Aorta (tissue), 5 donors: Measurements from ENCODE around the gene ARHGAP26. TPM values are rescaled to one million over a fixed set of nuclear protein-coding genes. Genes with fewer than 3 reads are reported as not detected.

Source experiments
- ATAC-seq: fragments of 200-7000 bp; cut with Tn5 transposase; one replicate; pipeline ENCODE4 v1.9.1; 2022; ENCODE audit warnings: moderate library complexity; ENCODE audit not compliant: low FRiP score
- DNase-seq, 2 donors: peaks; one replicate each; pipeline ENCODE4 v3.0.0-alpha.2; 2020
- H3K27ac ChIP-seq, 2 donors: one replicate each; pipeline ENCODE4 v1.5.1; 2013; ENCODE audit warnings: low read length in 2 of 2, mild to moderate bottlenecking in 2 of 2, moderate library complexity in 2 of 2, control low read depth in 1 of 2, inconsistent platforms in 1 of 2, low read depth in 1 of 2
- H3K27me3 ChIP-seq, 2 donors: one replicate each; pipeline ENCODE4 v1.6.1; 2013; ENCODE audit warnings: control low read depth in 1 of 2, low read length in 1 of 2, mild to moderate bottlenecking in 1 of 2, moderate library complexity in 1 of 2; ENCODE audit not compliant: insufficient read depth in 2 of 2, control insufficient read depth in 1 of 2
- H3K36me3 ChIP-seq, 2 donors: one replicate each; pipeline ENCODE4 v1.6.1; 2013; ENCODE audit warnings: control low read depth in 1 of 2, low read length in 1 of 2, mild to moderate bottlenecking in 1 of 2; ENCODE audit not compliant: insufficient read depth in 2 of 2, control insufficient read depth in 1 of 2
- H3K4me1 ChIP-seq, 2 donors: one replicate each; pipeline ENCODE4 v1.6.1; 2013; ENCODE audit warnings: low read length in 2 of 2, control low read depth in 1 of 2, mild to moderate bottlenecking in 1 of 2, moderate library complexity in 1 of 2; ENCODE audit not compliant: insufficient read depth in 2 of 2, control insufficient read depth in 1 of 2
- H3K4me3 ChIP-seq, 2 donors: one replicate each; pipeline ENCODE4 v1.5.1; 2013; ENCODE audit warnings: low read length in 2 of 2, control low read depth in 1 of 2, mild to moderate bottlenecking in 1 of 2
- H3K9me3 ChIP-seq: one replicate; pipeline ENCODE4 v1.6.1; 2013; ENCODE audit warnings: mild to moderate bottlenecking, low read length; ENCODE audit not compliant: control insufficient read depth
- WGBS, 2 donors: extraction: QIAGEN DNeasy Blood & Tissue Kit; methylation state at CpG; one replicate each; pipeline ENCODE4 v1.1.7; 2013; 5-methylcytosine and 5-hydroxymethylcytosine counted together
- intact Hi-C, 2 donors: fragments of 100-400 bp; cut with DNase I; formaldehyde crosslinking; loops; one replicate each; pipeline versions ENCODE4 v1.14.2 to v1.15.0; 2022
- polyA plus RNA-seq, 2 donors: library from polyadenylated mRNA; stranded (reverse); fragments of 200-250 nt; gene quantifications; one replicate each; pipeline ENCODE4 v1.2.3, GENCODE V29; 2013
- total RNA-seq, 2 donors: library from RNA; stranded (reverse); fragmentation: NEBNext Ultra II Directional; extraction: Animal tissue kit (Norgen Biotek cat#: 25700); gene quantifications; one replicate each; pipeline ENCODE4 v1.2.1, GENCODE V29; 2021
- donor health status: healthy with polysubstance abuse.
- donor health status: Bipolar disorder and iron deficiency.
- donor health status: DM: no; HTN: no; CAD: no.
- donor health status: DM: no; HTN: no; CAD: no.
- donor health status: DM: yes; HTN: yes; CAD: no.

Gene ARHGAP26
- total and polyA plus RNA-seq, 4 donors = 4.5 to 70.7 (median 29.6) TPM

DNA sequence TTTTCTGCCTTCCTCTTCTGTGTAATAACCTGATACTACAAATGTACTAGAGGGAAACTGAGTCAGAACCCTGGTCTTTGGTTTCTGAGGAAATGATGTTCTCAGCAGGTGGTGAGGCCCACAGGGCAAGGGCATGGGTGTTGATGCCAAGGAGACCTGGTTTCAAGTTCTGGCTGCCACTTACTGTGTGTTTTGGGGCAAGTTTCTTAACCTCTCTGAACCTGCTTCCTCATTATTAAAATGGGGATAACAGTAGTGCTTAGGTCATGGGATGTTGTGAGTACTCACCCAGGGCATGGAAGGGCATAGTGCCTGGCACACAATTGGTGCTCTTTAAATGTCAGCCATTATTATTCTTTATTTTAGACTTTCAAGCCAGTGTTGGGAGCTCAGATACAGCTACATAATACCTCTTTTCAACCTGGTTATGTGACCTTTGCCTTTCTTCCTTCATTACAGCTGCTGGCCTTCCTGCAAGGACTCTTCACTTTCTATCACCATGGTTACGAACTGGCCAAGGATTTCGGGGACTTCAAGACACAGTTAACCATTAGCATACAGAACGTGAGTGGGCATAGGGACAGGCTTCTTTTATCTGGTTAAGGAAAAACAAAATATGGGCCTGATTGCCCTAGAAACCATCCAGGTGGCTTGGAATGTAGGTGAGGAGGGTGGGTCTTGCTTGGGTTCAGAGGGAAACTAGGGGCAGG, 131.5 kb downstream of the ARHGAP26 start:
- ATAC-seq = no peak
- intact Hi-C loops = no loop called here
- H3K27me3 ChIP-seq = no peaks in the 10 kb centered on the region
- H3K27ac ChIP-seq = no peak overlapping the region
- H3K4me1 ChIP-seq = no peaks in the 10 kb centered on the region
- no peak for DNase-seq
- H3K9me3 ChIP-seq = no peaks in the 10 kb centered on the region
- peaks cover 3 to 4% of the 10 kb centered on the region in 2 donors for H3K36me3 ChIP-seq
- WGBS, 2 donors = 82 to 84% methylated on average over 3 of the region's 3 CpGs
- no peak overlapping the region for H3K4me3 ChIP-seq

DNA sequence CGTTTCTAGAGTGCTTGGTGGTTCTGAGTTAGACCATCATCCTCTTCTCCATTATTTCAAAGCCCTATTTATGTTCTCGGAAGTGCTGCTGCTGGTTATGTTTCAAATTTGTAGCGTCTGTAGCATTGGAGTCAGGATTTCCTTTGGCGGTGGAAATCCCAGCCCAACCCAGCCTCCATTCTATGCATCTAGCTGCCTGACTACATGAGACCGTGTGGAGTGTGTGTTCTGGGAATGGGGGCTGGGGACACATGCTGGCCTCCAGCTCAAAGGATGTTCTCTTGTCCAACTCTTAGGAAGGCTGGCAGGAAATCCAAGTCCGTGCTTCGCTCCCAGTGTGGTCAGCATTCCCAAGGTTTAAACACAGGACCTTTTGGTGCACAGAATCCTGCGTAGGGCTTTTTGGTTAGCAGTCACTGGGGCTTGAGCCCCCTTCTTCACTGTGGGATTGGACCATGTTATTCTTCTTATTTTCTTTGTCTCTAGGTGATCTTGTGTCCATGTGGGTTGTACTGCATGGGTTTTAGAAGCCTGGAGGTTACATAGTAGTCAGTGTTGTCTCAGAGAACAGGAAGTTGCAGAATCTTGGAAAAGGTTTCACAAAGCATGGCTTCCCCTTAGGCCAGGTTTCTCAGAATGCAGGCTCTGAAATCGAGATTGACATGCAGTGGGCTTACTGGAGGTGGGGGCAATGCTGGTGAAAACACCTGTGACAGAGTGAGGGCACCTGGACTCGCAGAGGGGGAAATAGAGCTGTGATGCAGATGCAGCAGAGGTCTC, 132.2 kb downstream of the ARHGAP26 start:
- peaks cover 4 to 5% of the 10 kb centered on the region in 2 donors for H3K36me3 ChIP-seq
- no peak overlapping the region for H3K27ac ChIP-seq
- intact Hi-C loops = no loop called here
- ATAC-seq (no peak), DNase-seq (no peak)
- no peaks in the 10 kb centered on the region for H3K9me3 ChIP-seq
- H3K4me1 ChIP-seq = no peaks in the 10 kb centered on the region
- WGBS, 2 donors = 92 to 94% methylated on average over 10 of the region's 10 CpGs
- H3K27me3 ChIP-seq = no peaks in the 10 kb centered on the region
- H3K4me3 ChIP-seq = no peak overlapping the region

DNA sequence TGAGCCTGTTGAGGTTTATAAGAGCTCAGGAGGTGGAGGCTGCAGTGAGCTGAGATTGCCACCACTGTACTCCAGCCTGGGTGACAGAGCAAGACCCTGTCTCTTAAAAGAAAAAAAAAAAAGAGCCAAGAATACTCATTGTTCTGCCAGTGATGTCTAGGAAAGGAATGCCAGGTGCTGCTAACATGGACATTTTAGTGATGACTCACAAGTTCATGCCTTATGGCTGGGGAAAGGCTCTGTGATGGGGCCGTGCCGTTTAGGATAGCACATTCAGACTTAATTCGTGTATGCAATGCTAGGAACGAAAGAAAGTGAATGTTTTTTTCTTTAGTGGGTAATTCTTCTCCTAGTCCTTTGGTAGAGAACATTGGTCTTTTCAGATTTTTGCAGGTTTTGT, 134.2 kb downstream of the ARHGAP26 start:
- Histone ChIP-seq H3K4me3 (no peak overlapping the region), H3K27me3 (no peaks in the 10 kb centered on the region), H3K9me3 (no peaks in the 10 kb centered on the region), H3K36me3 (peaks cover 4 to 10% of the 10 kb centered on the region in 2 donors), H3K4me1 (peaks cover 0 to 1% of the 10 kb centered on the region in 2 donors), H3K27ac (no peak overlapping the region)
- ATAC-seq (no peak), DNase-seq (no peak)
- intact Hi-C loops = no loop called here
- 91 to 94% methylated on average over 4 of the region's 4 CpGs for WGBS, 2 donors

DNA sequence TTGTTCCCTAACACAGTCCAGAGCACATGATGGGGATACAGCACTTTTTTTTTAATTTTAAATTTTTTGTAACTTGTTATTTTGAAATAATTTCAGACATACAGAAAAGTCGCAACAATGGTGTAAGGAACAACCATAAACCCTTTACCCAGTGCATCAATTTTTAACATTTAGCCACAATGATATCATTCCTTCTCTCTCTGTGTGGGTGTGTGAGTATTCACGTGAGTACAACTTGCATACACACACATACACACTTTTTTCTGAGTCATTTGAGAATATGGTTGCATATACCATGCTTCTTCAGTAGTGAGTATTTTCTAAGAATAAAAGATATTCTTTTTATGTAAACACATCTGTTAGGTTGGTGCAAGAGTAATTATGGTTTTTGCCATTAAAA, 135.2 kb downstream of the ARHGAP26 start:
- no peaks in the 10 kb centered on the region for H3K27me3 ChIP-seq
- H3K4me1 ChIP-seq = peaks cover 0 to 1% of the 10 kb centered on the region in 2 donors
- 86 to 89% methylated on average over 2 of the region's 2 CpGs for WGBS, 2 donors
- peaks cover 4 to 10% of the 10 kb centered on the region in 2 donors for H3K36me3 ChIP-seq
- H3K9me3 ChIP-seq = no peaks in the 10 kb centered on the region
- H3K4me3 ChIP-seq = no peak overlapping the region
- DNase-seq (no peak), ATAC-seq (no peak)
- intact Hi-C loops = no loop called here
- no peak overlapping the region for H3K27ac ChIP-seq

DNA sequence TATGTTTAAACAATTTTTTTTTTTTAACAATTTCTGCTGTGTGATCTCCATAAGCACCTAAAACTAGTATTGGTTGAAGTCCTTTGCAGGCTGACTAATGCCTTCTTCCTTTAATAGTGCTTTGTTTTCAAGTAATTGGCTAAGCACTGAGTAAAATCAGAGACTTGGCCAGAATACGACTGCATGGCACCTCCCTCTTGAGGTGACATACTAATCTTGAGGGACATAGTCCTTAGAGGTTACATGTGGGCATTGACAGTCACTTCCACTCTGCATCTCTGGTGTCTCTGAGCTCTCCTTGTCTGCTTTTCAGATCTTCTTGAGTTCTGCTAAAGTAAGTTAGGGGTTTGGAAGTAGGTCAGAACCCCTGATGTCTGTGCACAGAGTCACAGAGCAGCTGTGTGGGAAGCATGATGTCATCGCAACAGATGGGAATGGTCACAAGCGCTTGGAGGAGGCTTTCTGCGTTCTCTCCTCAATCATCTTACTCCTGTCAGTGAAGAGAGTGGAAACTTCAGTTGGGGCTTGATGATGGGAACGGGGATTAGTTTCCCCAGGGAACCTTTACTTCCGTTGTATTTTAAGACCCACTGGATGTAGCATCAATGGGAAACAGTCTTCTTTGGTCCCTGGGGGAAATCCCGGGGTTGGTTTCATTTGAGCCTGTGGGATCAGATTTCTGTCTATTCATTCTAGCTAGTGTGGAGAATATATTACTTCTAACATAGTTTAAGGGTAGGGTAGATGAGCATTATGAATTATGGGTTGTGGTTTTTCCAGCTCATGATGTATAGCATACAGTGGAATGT, 136.9 kb downstream of the ARHGAP26 start:
- DNase-seq (no peak), ATAC-seq (no peak)
- H3K27me3 ChIP-seq = no peaks in the 10 kb centered on the region
- no peaks in the 10 kb centered on the region for H3K9me3 ChIP-seq
- WGBS, 2 donors = 59 to 69% methylated on average over 7 of the region's 7 CpGs
- no peak overlapping the region for H3K4me3 ChIP-seq
- peaks cover 0 to 1% of the 10 kb centered on the region in 2 donors for H3K4me1 ChIP-seq
- no peak overlapping the region for H3K27ac ChIP-seq
- intact Hi-C loops = no loop called here
- peaks cover 7 to 13% of the 10 kb centered on the region in 2 donors for H3K36me3 ChIP-seq

DNA sequence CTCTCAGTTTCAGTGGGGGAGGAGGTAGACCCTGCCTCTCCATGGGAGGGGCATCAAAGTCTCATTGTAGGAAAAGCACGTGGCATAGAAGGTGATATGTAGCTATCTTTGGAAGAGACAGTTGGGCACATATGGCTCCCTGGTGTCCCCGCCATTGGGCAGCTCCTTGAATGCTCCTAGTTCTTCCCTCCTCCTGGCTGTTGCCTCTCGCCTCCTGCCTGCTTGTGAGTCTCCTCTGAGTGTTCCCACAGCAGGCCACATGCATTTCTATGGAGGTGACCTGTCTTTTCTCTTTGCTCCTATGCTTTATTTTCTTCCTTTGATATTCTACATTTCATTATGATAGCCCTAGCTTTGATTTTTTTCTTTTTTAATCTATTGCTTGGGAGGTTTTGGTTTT, 138.5 kb downstream of the ARHGAP26 start:
- H3K9me3 ChIP-seq = no peaks in the 10 kb centered on the region
- peaks cover 4 to 15% of the 10 kb centered on the region in 2 donors for H3K36me3 ChIP-seq

DNA sequence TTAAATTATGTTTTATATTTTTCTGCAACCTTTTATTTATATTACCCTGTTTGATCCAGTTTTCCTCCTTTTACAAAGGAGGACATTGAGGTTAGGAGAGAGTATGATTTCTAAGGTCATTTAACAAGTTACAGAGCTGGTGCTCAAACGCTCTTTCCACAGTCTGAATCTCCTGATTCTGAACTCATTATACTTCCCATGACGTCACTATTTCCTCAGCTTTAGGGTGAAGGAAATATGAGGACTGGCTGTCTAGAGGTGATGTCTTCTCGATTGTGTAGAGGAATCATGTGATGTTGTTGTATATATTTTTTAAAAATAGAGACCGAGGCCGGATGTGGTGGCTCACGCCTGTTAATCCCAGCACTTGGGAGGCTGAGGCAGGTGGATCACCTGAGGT, 140.0 kb downstream of the ARHGAP26 start:
- WGBS, 2 donors = 88 to 93% methylated on average over 6 of the region's 6 CpGs
- DNase-seq (no peak), ATAC-seq (no peak)
- Histone ChIP-seq H3K27me3 (no peaks in the 10 kb centered on the region), H3K4me3 (no peak overlapping the region), H3K36me3 (peaks cover 3 to 18% of the 10 kb centered on the region in 2 donors), H3K27ac (no peak overlapping the region), H3K9me3 (no peaks in the 10 kb centered on the region), H3K4me1 (peaks cover 0 to 1% of the 10 kb centered on the region in 2 donors)
- intact Hi-C loops = loop anchor here in 1 of 2 donors (10.0 kb wide), 1 partner anchor 265 kb away; no protein-coding TSS in a partner anchor

More for the DNA sequence above, 138.5 kb downstream of the ARHGAP26 start:
- ATAC-seq (no peak), DNase-seq (no peak)
- WGBS, 2 donors = 93 to 96% methylated on average over 3 of the region's 3 CpGs
- intact Hi-C loops = no loop called here
- peaks cover 0 to 1% of the 10 kb centered on the region in 2 donors for H3K4me1 ChIP-seq
- no peak overlapping the region for H3K27ac ChIP-seq
- no peak overlapping the region for H3K4me3 ChIP-seq
- H3K27me3 ChIP-seq = no peaks in the 10 kb centered on the region

DNA sequence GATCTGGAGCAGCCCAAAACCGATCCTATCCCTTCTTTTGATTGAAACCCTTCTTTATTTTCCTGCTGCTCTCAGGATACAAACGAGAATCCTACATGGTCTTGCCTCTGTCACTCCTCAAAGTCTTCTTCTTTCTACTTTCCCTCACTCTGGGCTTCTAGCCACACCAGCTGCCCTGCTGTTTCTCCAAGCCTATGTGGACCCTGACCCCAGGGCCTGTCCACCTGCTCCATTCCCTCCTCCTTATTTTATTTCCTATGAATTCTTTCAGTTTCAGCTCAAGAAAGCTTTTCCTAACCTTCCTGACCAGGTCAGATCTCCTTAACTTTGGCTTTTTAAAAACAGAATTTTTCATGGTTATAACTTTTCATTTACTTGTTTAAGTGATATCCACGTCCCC, 141.0 kb downstream of the ARHGAP26 start:
- ATAC-seq = no peak
- WGBS, 2 donors = 86 to 88% methylated on average over 3 of the region's 3 CpGs
- Histone ChIP-seq H3K9me3 (no peaks in the 10 kb centered on the region), H3K27me3 (no peaks in the 10 kb centered on the region), H3K4me3 (no peak overlapping the region), H3K4me1 (peaks cover 0 to 1% of the 10 kb centered on the region in 2 donors), H3K27ac (no peak overlapping the region), H3K36me3 (peaks cover 3 to 18% of the 10 kb centered on the region in 2 donors)
- intact Hi-C loops = loop anchor here in 1 of 2 donors (10.0 kb wide), 1 partner anchor 264 kb away; no protein-coding TSS in a partner anchor
- DNase-seq = no peak
